WERI-Rb-1 (cell line): Measurements from ENCODE around the gene FAM24B.
"Not testable (repeated sequence)": the region's sequence is repeated elsewhere in the genome, so short reads cannot be mapped to it uniquely, and the experiment has no call there.

Source experiments
- DNase-seq: peaks from one replicate; pipeline ENCODE4 v3.0.0-alpha.2; 2020
- H3K27ac ChIP-seq: fragments of 250-450 bp; sonication (Bioruptor Pico); 2 replicates; pipeline ENCODE4 v1.5.1; 2020; ENCODE audit warnings: mild to moderate bottlenecking, moderate library complexity
- H3K27me3 ChIP-seq: fragments of 250-450 bp; sonication (Bioruptor Pico); 2 replicates; pipeline ENCODE4 v1.5.1; 2021; ENCODE audit warnings: mild to moderate bottlenecking, low read depth, moderate library complexity; ENCODE audit not compliant: insufficient read depth, severe bottlenecking
- H3K36me3 ChIP-seq: fragments of 250-450 bp; sonication (Bioruptor Pico); 2 replicates; pipeline ENCODE4 v1.5.1; 2020; ENCODE audit warnings: mild to moderate bottlenecking, moderate library complexity
- H3K4me3 ChIP-seq: 2 replicates; pipeline ENCODE4 v1.5.1; 2011; ENCODE audit warnings: low read depth, mild to moderate bottlenecking, control low read depth, low read length
- H3K9me3 ChIP-seq: fragments of 250-450 bp; sonication (Bioruptor Pico); 2 replicates; pipeline ENCODE4 v1.5.1; 2021; ENCODE audit warnings: mild to moderate bottlenecking, moderate library complexity; ENCODE audit not compliant: severe bottlenecking
- CTCF ChIP-seq: IDR thresholded peaks from 2 replicates; pipeline ENCODE4 v1.5.1; 2011; ENCODE audit warnings: low read depth, mild to moderate bottlenecking, control low read depth, inconsistent platforms, low read length

The FAM24B gene

GRCh38 chr10:122875843-122876466, 3.4 kb downstream of the FAM24B start:
- Histone ChIP-seq H3K9me3 (peaks cover 4% of the 10 kb centered on the region), H3K4me3 (no peak overlapping the region), H3K36me3 (no peaks in the 10 kb centered on the region), H3K27me3 (no peaks in the 10 kb centered on the region), H3K27ac (no peak overlapping the region)
- TF ChIP-seq CTCF: no peak
- no peak for DNase-seq

GRCh38 chr10:122871947-122872346, 7.4 kb downstream of the FAM24B start:
- not testable (repeated sequence) for H3K27me3 ChIP-seq, H3K27ac ChIP-seq, H3K4me3 ChIP-seq, DNase-seq, H3K36me3 ChIP-seq
- peaks cover 10% of the 10 kb centered on the region for H3K9me3 ChIP-seq

GRCh38 chr10:122868768-122869167, 10.6 kb downstream of the FAM24B start:
- H3K27me3 ChIP-seq: not testable (repeated sequence)

GRCh38 chr10:122866757-122867482, 12.5 kb downstream of the FAM24B start:
- not testable (repeated sequence) for H3K4me3 ChIP-seq, H3K27ac ChIP-seq, DNase-seq, H3K9me3 ChIP-seq, H3K27me3 ChIP-seq, H3K36me3 ChIP-seq

More at GRCh38 chr10:122868768-122869167, 10.6 kb downstream of the FAM24B start:
- H3K9me3 ChIP-seq: peaks cover 13% of the 10 kb centered on the region
- not testable (repeated sequence) for H3K4me3 ChIP-seq, DNase-seq, H3K27ac ChIP-seq, H3K36me3 ChIP-seq

- Histone ChIP-seq H3K27me3 (no peaks in the 10 kb centered on the region), H3K27ac (no peak overlapping the region), H3K4me3 (no peak overlapping the region), H3K9me3 (peaks cover 9% of the 10 kb centered on the region), H3K36me3 (no peaks in the 10 kb centered on the region)
- DNase-seq: no peak
- no peak for TF ChIP-seq CTCF
These were observed 14.5 kb downstream of the FAM24B start for GRCh38 chr10:122864901-122865300.

- TF ChIP-seq CTCF: no peak
- Histone ChIP-seq H3K4me3 (no peak overlapping the region), H3K27me3 (no peaks in the 10 kb centered on the region), H3K27ac (no peak overlapping the region), H3K36me3 (no peaks in the 10 kb centered on the region), H3K9me3 (peaks cover 9% of the 10 kb centered on the region)
- DNase-seq: no peak
These were observed 15.2 kb downstream of the FAM24B start for GRCh38 chr10:122864194-122864592.

GRCh38 chr10:122863216-122864193, 15.9 kb downstream of the FAM24B start:
- peaks cover 9% of the 10 kb centered on the region for H3K9me3 ChIP-seq
- H3K36me3 ChIP-seq: no peaks in the 10 kb centered on the region
- no peaks in the 10 kb centered on the region for H3K27me3 ChIP-seq
- no peak for DNase-seq
- H3K27ac ChIP-seq: no peak overlapping the region
- TF ChIP-seq CTCF: no peak
- no peak overlapping the region for H3K4me3 ChIP-seq
